ENCODE results near the gene TGIF2. TPM values are rescaled to one million over a fixed set of nuclear protein-coding genes. Genes with fewer than 3 reads are reported as not detected.

Gene TGIF2
- total and polyA plus RNA-seq, 2 of the 13 experiments (the other 11 are each of a cell fraction or from before 2014, with no cell fraction given): 41.3 to 53.9 TPM

- peak; percentile 90 for TF ChIP-seq CHD4 (IDR thresholded peaks at IDR 0.05; ENCODE audit: borderline replicate concordance, low read length)
- TF ChIP-seq ZMYM3 (CRISPR knock-in tag; IDR thresholded peaks at IDR 0.05): peak; percentile 78
These were observed 26.0 kb upstream of the TGIF2 start (continued) for GRCh38 chr20:36547186-36548005.

- Histone ChIP-seq H3K79me2 (ENCODE audit: insufficient read depth, low read length) (no peaks in the 10 kb centered on the region), H3K36me3 (replicated peaks in 1 of 2; ENCODE audit: control insufficient read depth in 1 of 2, insufficient read depth in 2 of 2, low read length in 2 of 2) (no peaks in the 10 kb centered on the region), H3K27ac (ENCODE audit: extremely low read length, insufficient read depth, low read length) (no peak overlapping the region), H3K4me3 (replicated peaks in 1 of 3; ENCODE audit: insufficient read depth in 1 of 3, low read depth in 2 of 3, low read length in 3 of 3) (no peak overlapping the region), H3K4me2 (ENCODE audit: low read depth, low read length) (no peak overlapping the region), H3K9me3 (ENCODE audit: low read length) (no peaks in the 10 kb centered on the region), H2AFZ (ENCODE audit: low read length) (no peak overlapping the region), H4K20me1 (ENCODE audit: insufficient read depth, low read length) (no peaks in the 10 kb centered on the region), H3K4me1 (ENCODE audit: insufficient read depth, low read length) (peaks cover 60% of the 10 kb centered on the region), H3K27me3 (ENCODE audit: control insufficient read depth in 1 of 2, insufficient read depth in 2 of 2, low read length in 2 of 2) (no peaks in the 10 kb centered on the region), H3K9ac (ENCODE audit: insufficient read depth, low read depth, low read length) (no peak overlapping the region)
- intact Hi-C loops (cut with micrococcal nuclease; ENCODE audit: unreplicated experiment): no loop called here
- no TSS peak for BruUV-seq (replicated peaks)
- DNase-seq (ENCODE audit: low spot score) (peak; percentile 39), FAIRE-seq (peak; percentile 30), ATAC-seq (peak; percentile 51)
- 60% methylated on average over 11 of the region's 12 CpGs for WGBS (ENCODE audit: low lambda C conversion rate)
- in situ Hi-C loops (cut with HindIII; ENCODE audit: extremely low pct_ligation_motif_present, low pct_unique_long_range_greater_than_20kb): no loop called here
- CTCF ChIA-PET (ENCODE audit: low intra/inter-chr PET ratio, low total read pairs): no interaction called here
- POLR2A ChIA-PET: no interaction called here
- TF ChIP-seq ZNF33B (CRISPR knock-in tag; IDR thresholded peaks at IDR 0.05) (no peak), REL (CRISPR knock-in tag; conservative IDR thresholded peaks at IDR 0.05) (no peak), RAD21 (CRISPR knock-in tag; IDR thresholded peaks at IDR 0.05) (peak; percentile 24; the same call in 1 of the 2 replicates), BRD4 (CRISPR knock-in tag; IDR thresholded peaks at IDR 0.05) (no peak), ZNF598 (CRISPR knock-in tag; IDR thresholded peaks at IDR 0.05; ENCODE audit: borderline replicate concordance) (no peak), KLF13 (CRISPR knock-in tag; IDR thresholded peaks at IDR 0.05) (no peak), ZNF629 (CRISPR knock-in tag; conservative IDR thresholded peaks at IDR 0.05) (no peak), ZBTB38 (CRISPR knock-in tag; IDR thresholded peaks at IDR 0.05) (0 out of 2 replicates have a peak, but pooled peaks have one; percentile 14), ZBTB42 (CRISPR knock-in tag; IDR thresholded peaks at IDR 0.05) (no peak), ZBTB1 (CRISPR knock-in tag; IDR thresholded peaks at IDR 0.05; ENCODE audit: borderline replicate concordance) (no peak), XRCC5 (optimal IDR thresholded peaks at IDR 0.05; ENCODE audit: low read length) (peak; percentile 35), PTBP1 (IDR thresholded peaks at IDR 0.05; ENCODE audit: low read depth, low read length, poor library complexity, severe bottlenecking) (peak; percentile 54), HMG20B (CRISPR knock-in tag; conservative IDR thresholded peaks at IDR 0.05) (no peak), PHB2 (IDR thresholded peaks at IDR 0.05; ENCODE audit: partially characterized antibody) (no peak), ZNF225 (CRISPR knock-in tag; IDR thresholded peaks at IDR 0.05) (no peak), STAG1 (CRISPR knock-in tag; IDR thresholded peaks at IDR 0.05) (peak; percentile 64), AGO1 (IDR thresholded peaks at IDR 0.05; ENCODE audit: low read depth, low read length, poor library complexity, severe bottlenecking) (peak; percentile 36), ZNF713 (CRISPR knock-in tag; IDR thresholded peaks at IDR 0.05) (no peak)
- TF ChIP-seq, protein P1, sequence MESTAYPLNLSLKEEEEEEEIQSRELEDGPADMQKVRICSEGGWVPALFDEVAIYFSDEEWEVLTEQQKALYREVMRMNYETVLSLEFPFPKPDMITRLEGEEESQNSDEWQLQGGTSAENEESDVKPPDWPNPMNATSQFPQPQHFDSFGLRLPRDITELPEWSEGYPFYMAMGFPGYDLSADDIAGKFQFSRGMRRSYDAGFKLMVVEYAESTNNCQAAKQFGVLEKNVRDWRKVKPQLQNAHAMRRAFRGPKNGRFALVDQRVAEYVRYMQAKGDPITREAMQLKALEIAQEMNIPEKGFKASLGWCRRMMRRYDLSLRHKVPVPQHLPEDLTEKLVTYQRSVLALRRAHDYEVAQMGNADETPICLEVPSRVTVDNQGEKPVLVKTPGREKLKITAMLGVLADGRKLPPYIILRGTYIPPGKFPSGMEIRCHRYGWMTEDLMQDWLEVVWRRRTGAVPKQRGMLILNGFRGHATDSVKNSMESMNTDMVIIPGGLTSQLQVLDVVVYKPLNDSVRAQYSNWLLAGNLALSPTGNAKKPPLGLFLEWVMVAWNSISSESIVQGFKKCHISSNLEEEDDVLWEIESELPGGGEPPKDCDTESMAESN (CRISPR knock-in tag; conservative IDR thresholded peaks at IDR 0.05): no peak
- TF ChIP-seq, protein P2, sequence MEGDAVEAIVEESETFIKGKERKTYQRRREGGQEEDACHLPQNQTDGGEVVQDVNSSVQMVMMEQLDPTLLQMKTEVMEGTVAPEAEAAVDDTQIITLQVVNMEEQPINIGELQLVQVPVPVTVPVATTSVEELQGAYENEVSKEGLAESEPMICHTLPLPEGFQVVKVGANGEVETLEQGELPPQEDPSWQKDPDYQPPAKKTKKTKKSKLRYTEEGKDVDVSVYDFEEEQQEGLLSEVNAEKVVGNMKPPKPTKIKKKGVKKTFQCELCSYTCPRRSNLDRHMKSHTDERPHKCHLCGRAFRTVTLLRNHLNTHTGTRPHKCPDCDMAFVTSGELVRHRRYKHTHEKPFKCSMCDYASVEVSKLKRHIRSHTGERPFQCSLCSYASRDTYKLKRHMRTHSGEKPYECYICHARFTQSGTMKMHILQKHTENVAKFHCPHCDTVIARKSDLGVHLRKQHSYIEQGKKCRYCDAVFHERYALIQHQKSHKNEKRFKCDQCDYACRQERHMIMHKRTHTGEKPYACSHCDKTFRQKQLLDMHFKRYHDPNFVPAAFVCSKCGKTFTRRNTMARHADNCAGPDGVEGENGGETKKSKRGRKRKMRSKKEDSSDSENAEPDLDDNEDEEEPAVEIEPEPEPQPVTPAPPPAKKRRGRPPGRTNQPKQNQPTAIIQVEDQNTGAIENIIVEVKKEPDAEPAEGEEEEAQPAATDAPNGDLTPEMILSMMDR (CRISPR knock-in tag; IDR thresholded peaks at IDR 0.05): peak; percentile 67
These were observed 25.4 kb upstream of the TGIF2 start for GRCh38 chr20:36548006-36548315.
